Measurements from ENCODE around the gene DST.
"Not testable (repeated sequence)": the region's sequence is repeated elsewhere in the genome, so short reads cannot be mapped to it uniquely, and the experiment has no call there.

The DST gene

DNA sequence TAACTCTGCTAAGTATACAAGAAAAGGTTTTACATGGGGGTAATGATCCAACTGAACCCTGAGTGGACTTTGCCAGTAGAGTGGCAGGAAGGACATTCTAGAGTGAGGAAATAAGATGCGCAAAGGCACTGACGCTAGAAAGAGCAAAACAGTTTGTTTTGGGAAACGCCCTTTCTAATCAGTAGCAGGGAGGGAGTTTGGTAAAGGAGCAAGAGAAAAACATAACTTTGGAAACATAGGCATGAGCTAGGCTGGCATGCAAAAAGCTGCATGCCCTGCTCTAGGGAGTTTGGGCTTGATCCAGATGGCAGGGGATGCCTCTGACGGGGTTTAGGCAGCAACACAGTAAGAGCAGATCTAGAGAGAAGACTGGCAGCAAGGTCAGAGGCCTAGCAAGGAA lies 135.2 kb downstream of the DST start:
- H3K36me3 ChIP-seq (ENCODE audit: control insufficient read depth in 1 of 2, insufficient read depth in 2 of 2, low read length in 2 of 2), result peaks cover 20 to 30% of the 10 kb centered on the region in 2 donors
- H3K27ac ChIP-seq (ENCODE audit: low read depth, low read length), result no peak overlapping the region
- no peaks in the 10 kb centered on the region for H3K27me3 ChIP-seq (ENCODE audit: control insufficient read depth in 1 of 2, insufficient read depth in 2 of 2, low read length in 2 of 2)

DNA sequence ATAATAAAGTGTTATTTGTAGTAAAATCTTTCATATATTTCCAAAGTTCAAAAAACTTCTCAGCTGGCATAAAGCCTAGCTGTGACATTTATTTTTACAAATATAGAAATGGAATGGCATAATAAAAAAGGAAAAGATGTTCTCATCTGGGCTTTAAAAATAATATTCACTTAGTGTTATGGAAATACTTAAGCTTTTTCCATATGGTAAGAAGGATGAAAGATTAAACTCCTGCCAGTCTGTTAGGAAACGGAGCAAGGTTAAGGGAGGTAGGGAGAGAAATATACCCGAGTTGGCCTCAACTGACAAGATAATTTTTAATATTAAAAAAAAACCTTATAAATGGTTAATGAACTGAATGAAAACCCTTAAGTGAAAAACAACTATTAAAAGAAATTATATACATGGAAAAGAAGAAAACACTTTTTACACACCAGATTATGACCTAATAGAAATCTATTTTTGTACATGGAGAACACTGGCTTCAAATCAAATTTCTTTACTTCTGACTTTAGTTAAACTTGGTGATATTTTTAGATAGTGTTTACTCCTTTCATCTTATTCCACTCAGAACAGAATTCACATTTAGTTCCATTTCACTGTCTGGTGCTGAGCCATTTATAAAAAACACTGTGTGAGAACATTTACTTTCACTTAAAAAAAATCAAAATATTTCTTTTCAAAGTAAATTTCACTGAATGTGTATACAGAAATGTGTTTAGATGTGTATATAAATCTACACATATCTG lies 137.0 kb downstream of the DST start:
- H3K27me3 ChIP-seq (ENCODE audit: control insufficient read depth in 1 of 2, insufficient read depth in 2 of 2, low read length in 2 of 2), result no peaks in the 10 kb centered on the region
- H3K9me3 ChIP-seq (ENCODE audit: control insufficient read depth in 1 of 2, low read length in 2 of 2), result no peaks in the 10 kb centered on the region
- H3K9ac ChIP-seq (ENCODE audit: low read depth in 1 of 2, low read length in 2 of 2), result no peak overlapping the region
- H3K4me3 ChIP-seq (ENCODE audit: low read depth in 1 of 2, low read length in 2 of 2), result no peak overlapping the region
- H3K36me3 ChIP-seq (ENCODE audit: control insufficient read depth in 1 of 2, insufficient read depth in 2 of 2, low read length in 2 of 2), result peaks cover 20 to 30% of the 10 kb centered on the region in 2 donors
- H3K4me1 ChIP-seq (ENCODE audit: control insufficient read depth in 1 of 2, insufficient read depth in 2 of 2, low read length in 2 of 2), result peaks cover 0 to 5% of the 10 kb centered on the region in 2 donors
- no peak overlapping the region for H3K27ac ChIP-seq (ENCODE audit: low read depth, low read length)

More for the DNA sequence above, 135.2 kb downstream of the DST start:
- H3K9ac ChIP-seq (ENCODE audit: low read depth in 1 of 2, low read length in 2 of 2), result no peak overlapping the region
- no peak overlapping the region for H3K4me3 ChIP-seq (ENCODE audit: low read depth in 1 of 2, low read length in 2 of 2)
- H3K4me1 ChIP-seq (ENCODE audit: control insufficient read depth in 1 of 2, insufficient read depth in 2 of 2, low read length in 2 of 2), result peaks cover 5 to 15% of the 10 kb centered on the region in 2 donors
- no peaks in the 10 kb centered on the region for H3K9me3 ChIP-seq (ENCODE audit: control insufficient read depth in 1 of 2, low read length in 2 of 2)

DNA sequence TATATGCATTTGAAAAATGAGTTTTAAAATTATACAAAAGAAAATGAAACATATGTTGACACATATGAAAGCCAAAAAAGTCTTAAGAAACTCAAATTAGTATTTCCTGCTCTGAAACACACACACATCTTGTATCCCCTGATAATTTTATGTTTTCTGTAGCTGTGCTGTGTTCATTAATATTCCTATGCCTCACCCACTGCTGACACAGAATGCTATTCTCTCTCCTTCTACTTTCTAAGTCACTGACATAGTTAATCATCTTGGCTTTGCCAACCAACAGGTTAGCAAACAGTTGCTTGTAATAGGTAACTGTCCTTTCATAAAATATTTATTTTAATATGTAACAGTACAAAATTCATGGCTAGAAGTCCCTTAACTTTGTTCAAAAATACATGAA lies 140.7 kb downstream of the DST start:
- Histone ChIP-seq H3K36me3 (ENCODE audit: control insufficient read depth in 1 of 2, insufficient read depth in 2 of 2, low read length in 2 of 2) (peaks cover 14 to 18% of the 10 kb centered on the region in 2 donors), H3K9me3 (ENCODE audit: control insufficient read depth in 1 of 2, low read length in 2 of 2) (no peaks in the 10 kb centered on the region), H3K9ac (ENCODE audit: low read depth in 1 of 2, low read length in 2 of 2) (no peak overlapping the region), H3K27me3 (ENCODE audit: control insufficient read depth in 1 of 2, insufficient read depth in 2 of 2, low read length in 2 of 2) (no peaks in the 10 kb centered on the region), H3K4me3 (ENCODE audit: low read depth in 1 of 2, low read length in 2 of 2) (no peak overlapping the region), H3K27ac (ENCODE audit: low read depth, low read length) (no peak overlapping the region), H3K4me1 (ENCODE audit: control insufficient read depth in 1 of 2, insufficient read depth in 2 of 2, low read length in 2 of 2) (no peaks in the 10 kb centered on the region)

DNA sequence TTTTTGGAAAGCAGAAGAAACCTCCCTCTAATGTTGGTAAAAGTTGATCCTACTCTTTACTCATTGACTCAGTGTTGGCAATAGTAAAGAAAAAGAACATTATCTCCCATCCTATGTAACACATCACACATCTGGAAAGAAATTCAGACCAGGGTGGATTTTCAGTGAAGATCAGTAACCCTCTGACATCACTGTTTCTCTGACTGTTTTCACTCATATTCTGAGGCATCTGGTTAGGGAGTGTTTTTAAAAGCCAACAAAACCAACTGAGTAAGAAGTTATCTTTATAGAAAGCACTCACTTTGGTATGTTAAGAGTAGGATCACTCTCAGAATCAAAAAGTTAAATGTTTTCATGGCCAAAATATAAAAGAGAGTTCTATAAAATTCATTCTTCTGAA lies 143.6 kb downstream of the DST start:
- no peak overlapping the region for H3K27ac ChIP-seq (ENCODE audit: low read depth, low read length)
- H3K4me3 ChIP-seq (ENCODE audit: low read depth in 1 of 2, low read length in 2 of 2), result no peak overlapping the region
- no peaks in the 10 kb centered on the region for H3K4me1 ChIP-seq (ENCODE audit: control insufficient read depth in 1 of 2, insufficient read depth in 2 of 2, low read length in 2 of 2)
- no peak overlapping the region for H3K9ac ChIP-seq (ENCODE audit: low read depth in 1 of 2, low read length in 2 of 2)
- H3K36me3 ChIP-seq (ENCODE audit: control insufficient read depth in 1 of 2, insufficient read depth in 2 of 2, low read length in 2 of 2), result peaks cover 11 to 12% of the 10 kb centered on the region in 2 donors
- H3K9me3 ChIP-seq (ENCODE audit: control insufficient read depth in 1 of 2, low read length in 2 of 2), result no peaks in the 10 kb centered on the region
- H3K27me3 ChIP-seq (ENCODE audit: control insufficient read depth in 1 of 2, insufficient read depth in 2 of 2, low read length in 2 of 2), result no peaks in the 10 kb centered on the region

DNA sequence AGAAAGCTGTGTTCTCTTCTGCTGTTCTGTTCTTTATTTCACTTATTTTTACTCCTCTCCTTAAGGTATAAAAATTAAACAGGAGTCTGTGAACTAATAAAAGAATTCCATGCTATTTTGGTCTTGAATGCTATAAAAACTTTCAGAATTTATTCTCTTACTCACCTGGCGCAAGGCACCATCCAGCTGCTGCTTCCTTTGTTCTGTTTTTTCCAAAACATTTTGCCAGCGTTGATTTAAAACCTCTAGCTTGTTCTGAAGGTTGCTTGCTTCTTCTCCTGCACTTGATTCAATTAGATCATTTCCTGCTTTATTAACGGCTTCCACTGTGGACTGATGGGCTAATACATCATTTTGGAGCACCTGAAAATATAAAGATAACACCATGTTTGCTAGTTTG lies 145.0 kb downstream of the DST start:
- H3K27me3 ChIP-seq (ENCODE audit: control insufficient read depth in 1 of 2, insufficient read depth in 2 of 2, low read length in 2 of 2), result no peaks in the 10 kb centered on the region
- H3K36me3 ChIP-seq (ENCODE audit: control insufficient read depth in 1 of 2, insufficient read depth in 2 of 2, low read length in 2 of 2), result peaks cover 14 to 15% of the 10 kb centered on the region in 2 donors
- no peak overlapping the region for H3K4me3 ChIP-seq (ENCODE audit: low read depth in 1 of 2, low read length in 2 of 2)
- H3K27ac ChIP-seq (ENCODE audit: low read depth, low read length), result no peak overlapping the region
- no peak overlapping the region for H3K9ac ChIP-seq (ENCODE audit: low read depth in 1 of 2, low read length in 2 of 2)
- no peaks in the 10 kb centered on the region for H3K9me3 ChIP-seq (ENCODE audit: control insufficient read depth in 1 of 2, low read length in 2 of 2)
- H3K4me1 ChIP-seq (ENCODE audit: control insufficient read depth in 1 of 2, insufficient read depth in 2 of 2, low read length in 2 of 2), result no peaks in the 10 kb centered on the region

DNA sequence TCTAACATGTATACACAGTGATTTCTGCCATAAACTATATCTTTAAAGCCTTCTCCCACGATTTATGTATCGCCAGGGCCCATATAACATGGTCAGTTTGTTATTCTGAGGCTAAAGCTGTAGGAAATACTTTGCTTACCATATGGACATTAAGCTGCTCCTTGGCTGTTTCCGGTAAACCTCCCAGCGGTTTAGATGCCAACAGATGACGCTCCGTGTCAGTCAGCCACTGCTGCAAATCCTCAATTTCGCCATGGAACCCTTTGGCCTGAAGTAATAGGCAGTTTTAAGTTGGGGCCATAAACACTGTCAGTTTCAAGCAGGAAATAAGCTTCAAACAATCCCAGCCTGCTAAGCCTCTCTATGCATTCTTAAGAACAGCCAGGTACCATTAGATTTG lies 145.4 kb downstream of the DST start:
- Histone ChIP-seq H3K4me1 (ENCODE audit: control insufficient read depth in 1 of 2, insufficient read depth in 2 of 2, low read length in 2 of 2) (no peaks in the 10 kb centered on the region), H3K9me3 (ENCODE audit: control insufficient read depth in 1 of 2, low read length in 2 of 2) (no peaks in the 10 kb centered on the region), H3K27me3 (ENCODE audit: control insufficient read depth in 1 of 2, insufficient read depth in 2 of 2, low read length in 2 of 2) (no peaks in the 10 kb centered on the region), H3K36me3 (ENCODE audit: control insufficient read depth in 1 of 2, insufficient read depth in 2 of 2, low read length in 2 of 2) (peaks cover 18 to 19% of the 10 kb centered on the region in 2 donors), H3K4me3 (ENCODE audit: low read depth in 1 of 2, low read length in 2 of 2) (no peak overlapping the region), H3K9ac (ENCODE audit: low read depth in 1 of 2, low read length in 2 of 2) (no peak overlapping the region), H3K27ac (ENCODE audit: low read depth, low read length) (no peak overlapping the region)

DNA sequence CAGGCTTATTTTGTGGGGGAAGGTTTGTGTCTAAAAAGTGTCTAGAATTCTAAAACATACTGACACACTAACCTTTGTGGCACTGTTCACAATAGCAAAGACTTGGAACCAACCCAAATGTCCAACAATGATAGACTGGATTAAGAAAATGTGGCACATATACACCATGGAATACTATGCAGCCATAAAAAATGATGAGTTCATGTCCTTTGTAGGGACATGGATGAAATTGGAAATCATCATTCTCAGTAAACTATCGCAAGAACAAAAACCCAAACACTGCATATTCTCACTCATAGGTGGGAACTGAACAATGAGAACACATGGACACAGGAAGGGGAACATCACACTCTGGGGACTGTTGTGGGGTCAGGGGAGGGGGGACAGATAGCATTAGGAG lies 146.0 kb downstream of the DST start:
- not testable (repeated sequence) for H3K4me1 ChIP-seq (ENCODE audit: control insufficient read depth in 1 of 2, insufficient read depth in 2 of 2, low read length in 2 of 2); H3K9me3 ChIP-seq (ENCODE audit: control insufficient read depth in 1 of 2, low read length in 2 of 2); H3K27me3 ChIP-seq (ENCODE audit: control insufficient read depth in 1 of 2, insufficient read depth in 2 of 2, low read length in 2 of 2); H3K4me3 ChIP-seq (ENCODE audit: low read depth in 1 of 2, low read length in 2 of 2); H3K9ac ChIP-seq (ENCODE audit: low read depth in 1 of 2, low read length in 2 of 2); H3K27ac ChIP-seq (ENCODE audit: low read depth, low read length)
- H3K36me3 ChIP-seq (ENCODE audit: control insufficient read depth in 1 of 2, insufficient read depth in 2 of 2, low read length in 2 of 2), result peaks cover 20 to 23% of the 10 kb centered on the region in 2 donors

DNA sequence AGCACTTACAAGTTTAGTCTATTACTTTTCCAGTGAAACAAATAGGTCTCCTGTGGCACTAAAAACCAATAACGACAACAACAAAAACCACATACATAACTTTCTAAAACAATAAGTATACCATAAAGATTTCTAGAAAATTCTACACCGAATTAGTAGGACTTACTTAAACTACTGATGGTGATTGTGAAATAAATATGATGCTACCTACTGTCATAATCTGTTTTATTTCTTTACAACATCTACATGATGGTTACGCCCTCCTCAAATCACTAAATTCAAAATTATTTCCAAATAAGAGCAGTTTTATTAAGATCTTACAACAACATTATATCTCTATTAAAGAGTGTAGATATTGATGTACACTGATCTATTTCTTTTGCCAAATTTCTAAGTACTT lies 147.0 kb downstream of the DST start:
- Histone ChIP-seq H3K36me3 (ENCODE audit: control insufficient read depth in 1 of 2, insufficient read depth in 2 of 2, low read length in 2 of 2) (peaks cover 20 to 29% of the 10 kb centered on the region in 2 donors), H3K4me1 (ENCODE audit: control insufficient read depth in 1 of 2, insufficient read depth in 2 of 2, low read length in 2 of 2) (no peaks in the 10 kb centered on the region), H3K9ac (ENCODE audit: low read depth in 1 of 2, low read length in 2 of 2) (no peak overlapping the region), H3K4me3 (ENCODE audit: low read depth in 1 of 2, low read length in 2 of 2) (no peak overlapping the region), H3K27ac (ENCODE audit: low read depth, low read length) (no peak overlapping the region), H3K9me3 (ENCODE audit: control insufficient read depth in 1 of 2, low read length in 2 of 2) (no peaks in the 10 kb centered on the region), H3K27me3 (ENCODE audit: control insufficient read depth in 1 of 2, insufficient read depth in 2 of 2, low read length in 2 of 2) (no peaks in the 10 kb centered on the region)

DNA sequence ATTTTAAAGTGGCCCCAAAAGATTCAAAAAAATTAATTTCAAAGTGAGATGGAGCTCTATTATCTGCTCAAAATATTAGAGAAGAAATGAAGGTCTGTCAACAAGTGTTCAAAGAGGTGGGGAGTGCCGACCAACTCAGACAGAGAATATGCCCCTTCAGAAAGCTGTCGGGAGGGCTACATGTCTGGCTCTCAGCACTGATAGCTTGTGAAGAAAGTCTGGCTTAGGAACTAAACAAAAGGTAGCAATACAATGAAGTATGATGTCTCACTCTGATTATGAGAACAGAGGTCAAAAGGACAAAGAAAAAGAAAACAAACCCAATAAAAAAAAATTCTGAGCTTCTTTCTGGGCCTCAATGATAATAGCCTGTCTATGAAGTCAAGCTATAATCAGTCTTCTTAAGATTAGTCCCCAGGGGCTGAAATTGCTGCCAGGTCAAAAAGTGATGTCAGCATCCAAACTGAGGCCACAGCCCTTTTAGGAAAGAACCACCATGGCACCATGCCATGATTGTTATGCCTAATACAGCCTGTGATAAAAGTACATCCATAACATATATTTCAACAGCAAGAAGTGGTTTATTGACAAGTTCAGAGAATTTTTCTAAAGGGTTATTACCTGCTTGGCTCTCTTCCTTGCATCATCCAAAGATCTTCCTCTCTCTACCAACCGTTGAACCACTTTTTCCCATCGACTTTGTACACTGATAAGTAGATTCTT lies 150.9 kb downstream of the DST start:
- Histone ChIP-seq H3K4me1 (ENCODE audit: control insufficient read depth in 1 of 2, insufficient read depth in 2 of 2, low read length in 2 of 2) (no peaks in the 10 kb centered on the region), H3K9me3 (ENCODE audit: control insufficient read depth in 1 of 2, low read length in 2 of 2) (no peaks in the 10 kb centered on the region), H3K36me3 (ENCODE audit: control insufficient read depth in 1 of 2, insufficient read depth in 2 of 2, low read length in 2 of 2) (peaks cover 16 to 36% of the 10 kb centered on the region in 2 donors), H3K4me3 (ENCODE audit: low read depth in 1 of 2, low read length in 2 of 2) (no peak overlapping the region), H3K27me3 (ENCODE audit: control insufficient read depth in 1 of 2, insufficient read depth in 2 of 2, low read length in 2 of 2) (no peaks in the 10 kb centered on the region), H3K9ac (ENCODE audit: low read depth in 1 of 2, low read length in 2 of 2) (no peak overlapping the region), H3K27ac (ENCODE audit: low read depth, low read length) (no peak overlapping the region)

DNA sequence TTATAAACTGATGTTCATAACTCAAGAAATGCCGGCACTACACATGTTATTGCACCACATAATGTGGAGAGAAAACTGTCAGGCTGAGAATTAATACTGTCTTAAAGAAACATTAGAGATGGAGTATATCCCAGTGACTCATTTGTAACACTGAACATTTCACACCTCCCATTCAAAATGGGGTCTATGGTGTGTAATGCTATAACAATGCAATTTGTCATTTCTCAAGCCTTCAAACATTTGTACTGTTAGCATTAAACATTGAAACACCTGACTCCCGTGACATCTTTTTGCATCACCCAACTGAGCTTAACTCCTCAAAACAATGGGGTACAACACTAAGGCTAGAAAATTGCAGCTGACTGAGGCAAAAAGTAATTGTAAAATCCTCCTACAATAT lies 151.7 kb downstream of the DST start:
- H3K27me3 ChIP-seq (ENCODE audit: control insufficient read depth in 1 of 2, insufficient read depth in 2 of 2, low read length in 2 of 2), result no peaks in the 10 kb centered on the region
- H3K9me3 ChIP-seq (ENCODE audit: control insufficient read depth in 1 of 2, low read length in 2 of 2), result no peaks in the 10 kb centered on the region
- H3K9ac ChIP-seq (ENCODE audit: low read depth in 1 of 2, low read length in 2 of 2), result no peak overlapping the region
- H3K4me3 ChIP-seq (ENCODE audit: low read depth in 1 of 2, low read length in 2 of 2), result no peak overlapping the region
- H3K4me1 ChIP-seq (ENCODE audit: control insufficient read depth in 1 of 2, insufficient read depth in 2 of 2, low read length in 2 of 2), result no peaks in the 10 kb centered on the region
- H3K27ac ChIP-seq (ENCODE audit: low read depth, low read length), result no peak overlapping the region
- peaks cover 13 to 38% of the 10 kb centered on the region in 2 donors for H3K36me3 ChIP-seq (ENCODE audit: control insufficient read depth in 1 of 2, insufficient read depth in 2 of 2, low read length in 2 of 2)

Data from duodenal mucosa (tissue), 2 donors.